Astrocyte of the cerebellum (primary cell): ENCODE data around the gene HEXIM2.

Experiments
- DNase-seq: peaks from one replicate; pipeline ENCODE4 v3.0.0-alpha.2; 2011; ENCODE audit warnings: low read depth
- H3K4me3 ChIP-seq: 2 replicates; pipeline ENCODE4 v1.5.1; 2011; ENCODE audit warnings: mild to moderate bottlenecking, low read depth, low read length, moderate library complexity
- in situ Hi-C: cut with HindIII; loops from 2 replicates; pipeline ENCODE4 v1.10.0; 2017; ENCODE audit warnings: low sequenced_read_pairs
- TF ChIP-seq, protein P1 (sequence below): IDR thresholded peaks from 2 replicates; pipeline ENCODE4 v1.5.1; 2012; ENCODE audit warnings: low read length, low read depth, moderate library complexity, mild to moderate bottlenecking; ENCODE audit errors: missing control alignments

Gene HEXIM2

DNA sequence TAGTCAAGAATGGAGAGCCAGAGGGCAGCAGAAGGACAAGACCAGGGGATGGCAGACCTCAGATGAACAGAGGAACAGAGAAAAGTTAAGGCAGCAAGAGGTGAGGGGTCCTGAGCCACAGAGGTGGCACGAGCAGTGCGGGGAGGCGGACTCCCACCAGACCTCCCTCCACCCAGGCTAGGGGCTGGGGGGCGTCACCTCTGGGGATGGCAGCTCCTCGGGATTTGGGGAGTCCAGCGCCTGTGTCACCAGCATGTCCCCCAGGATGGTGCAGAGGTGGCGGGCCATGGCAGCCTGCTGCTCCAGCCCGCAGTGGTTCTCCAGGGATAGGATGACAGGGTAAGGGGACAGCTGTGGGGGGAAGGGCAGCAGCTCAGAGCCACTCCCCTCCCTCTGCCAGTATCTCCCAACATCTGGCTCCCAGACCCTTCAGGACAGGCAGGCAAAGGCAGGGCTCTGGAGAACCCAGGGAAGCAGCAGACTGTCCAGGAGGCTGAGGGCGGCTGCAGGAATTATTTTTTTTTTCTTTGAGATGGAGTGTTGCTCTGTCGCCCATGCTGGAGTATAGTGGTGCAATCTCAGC, 45.1 kb upstream of the HEXIM2 start:
- H3K4me3 ChIP-seq, result no peak overlapping the region
- DNase-seq, result no peak
- TF ChIP-seq, protein P1, sequence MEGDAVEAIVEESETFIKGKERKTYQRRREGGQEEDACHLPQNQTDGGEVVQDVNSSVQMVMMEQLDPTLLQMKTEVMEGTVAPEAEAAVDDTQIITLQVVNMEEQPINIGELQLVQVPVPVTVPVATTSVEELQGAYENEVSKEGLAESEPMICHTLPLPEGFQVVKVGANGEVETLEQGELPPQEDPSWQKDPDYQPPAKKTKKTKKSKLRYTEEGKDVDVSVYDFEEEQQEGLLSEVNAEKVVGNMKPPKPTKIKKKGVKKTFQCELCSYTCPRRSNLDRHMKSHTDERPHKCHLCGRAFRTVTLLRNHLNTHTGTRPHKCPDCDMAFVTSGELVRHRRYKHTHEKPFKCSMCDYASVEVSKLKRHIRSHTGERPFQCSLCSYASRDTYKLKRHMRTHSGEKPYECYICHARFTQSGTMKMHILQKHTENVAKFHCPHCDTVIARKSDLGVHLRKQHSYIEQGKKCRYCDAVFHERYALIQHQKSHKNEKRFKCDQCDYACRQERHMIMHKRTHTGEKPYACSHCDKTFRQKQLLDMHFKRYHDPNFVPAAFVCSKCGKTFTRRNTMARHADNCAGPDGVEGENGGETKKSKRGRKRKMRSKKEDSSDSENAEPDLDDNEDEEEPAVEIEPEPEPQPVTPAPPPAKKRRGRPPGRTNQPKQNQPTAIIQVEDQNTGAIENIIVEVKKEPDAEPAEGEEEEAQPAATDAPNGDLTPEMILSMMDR, result no peak
- in situ Hi-C loops, result no loop called here

DNA sequence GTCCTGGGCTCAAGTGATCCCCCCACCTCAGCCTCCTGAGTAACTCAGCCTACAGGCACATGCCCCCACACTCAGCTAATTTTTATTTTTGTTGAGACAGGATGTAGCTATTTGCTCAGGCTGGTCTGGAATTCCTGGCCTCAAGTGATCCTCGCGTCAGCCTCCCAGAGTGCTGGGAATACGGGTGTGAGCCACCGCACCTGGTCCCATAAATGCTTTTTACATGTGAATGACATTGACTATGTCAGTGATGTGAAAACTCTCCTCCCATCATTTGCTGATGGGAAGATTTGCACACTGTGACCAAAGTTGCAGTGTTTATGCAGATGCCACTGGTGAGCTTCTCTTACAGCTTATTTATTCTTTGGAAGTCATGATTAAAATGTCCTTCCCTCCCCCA, 44.3 kb upstream of the HEXIM2 start:
- in situ Hi-C loops, result no loop called here
- no peak for DNase-seq
- TF ChIP-seq, protein P1, result no peak
- no peak overlapping the region for H3K4me3 ChIP-seq

DNA sequence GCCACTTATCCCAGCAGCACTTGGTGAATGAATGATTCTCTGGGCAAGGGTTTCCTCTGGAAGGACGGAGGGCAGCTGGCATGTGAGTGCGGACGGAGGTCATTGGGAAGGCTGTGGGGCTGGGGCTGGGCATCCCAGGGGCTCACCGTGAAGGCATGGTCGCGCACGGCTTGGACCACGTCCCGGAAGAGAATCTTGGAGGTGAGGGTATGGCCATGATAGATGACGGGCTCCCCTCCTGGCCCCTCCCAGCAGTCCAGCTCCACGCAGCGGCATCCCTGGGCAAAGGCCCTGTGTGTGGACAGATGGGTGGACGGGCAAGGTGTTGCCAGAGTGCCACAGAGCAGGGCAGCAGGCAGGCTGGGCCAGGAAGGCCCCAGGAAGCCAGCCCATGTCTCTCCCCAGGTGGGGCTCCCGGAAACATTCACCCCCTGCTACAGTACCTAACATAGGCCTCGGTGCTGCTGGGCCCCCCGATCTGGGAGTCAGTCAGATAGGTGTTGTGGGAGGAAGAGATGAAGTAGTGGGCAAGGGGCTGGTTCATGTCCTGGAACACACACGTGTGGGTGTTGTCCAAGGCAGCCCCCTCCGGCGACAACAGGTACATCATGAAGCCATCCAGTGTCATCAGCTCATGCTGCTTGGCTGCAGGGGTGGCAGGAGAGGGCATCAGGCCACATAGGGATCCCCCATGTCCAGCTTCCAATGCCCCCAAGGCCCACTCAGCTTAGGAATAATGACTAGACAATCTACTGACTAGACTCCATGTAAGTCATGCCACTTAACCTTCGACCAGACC, 43.6 kb upstream of the HEXIM2 start:
- TF ChIP-seq, protein P1, result no peak
- in situ Hi-C loops, result no loop called here
- no peak overlapping the region for H3K4me3 ChIP-seq
- no peak for DNase-seq

DNA sequence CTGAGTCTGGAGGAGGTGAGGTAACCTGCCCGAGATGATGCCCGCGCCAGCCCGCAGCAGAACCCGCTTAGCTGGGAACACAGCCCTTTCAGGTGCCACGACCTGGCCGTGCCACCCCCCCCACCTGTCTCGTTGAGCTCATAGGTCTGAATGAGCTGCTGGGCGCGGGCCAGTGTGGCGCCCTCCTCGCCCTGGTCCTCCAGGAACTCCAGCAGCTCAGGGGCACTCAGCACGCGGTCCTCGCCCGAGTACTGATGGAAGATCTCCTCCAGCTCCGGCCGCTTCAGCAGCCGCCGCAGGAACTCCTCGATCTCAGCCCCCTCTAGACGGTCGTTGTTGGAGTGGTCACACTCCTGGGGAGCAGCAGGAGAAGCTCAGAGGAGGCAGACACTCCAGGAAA, 43.0 kb upstream of the HEXIM2 start:
- DNase-seq, result no peak

DNA sequence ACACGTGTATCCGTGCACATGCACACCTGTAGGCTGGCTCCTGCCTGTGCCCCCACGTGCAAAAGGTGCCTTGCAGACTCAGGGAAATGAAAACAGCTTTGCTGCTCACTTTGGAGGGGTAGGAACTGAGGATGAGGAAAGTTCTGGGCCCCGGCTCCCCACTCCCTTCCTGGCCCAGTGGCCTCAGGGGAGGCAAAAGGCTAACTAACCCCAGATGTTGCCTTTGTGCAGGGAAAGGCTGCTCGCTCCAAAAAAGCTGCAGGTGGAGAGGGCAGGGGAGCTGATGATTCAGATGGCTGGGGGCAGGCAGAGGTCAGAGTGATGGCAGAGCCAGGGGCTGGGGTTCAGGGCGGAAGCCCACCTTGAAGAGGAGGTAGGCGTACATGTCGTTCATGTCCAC, 41.7 kb upstream of the HEXIM2 start:
- H3K4me3 ChIP-seq, result no peak overlapping the region
- DNase-seq, result no peak
- in situ Hi-C loops, result no loop called here
- TF ChIP-seq, protein P1, result no peak

More for the DNA sequence above, 43.0 kb upstream of the HEXIM2 start:
- TF ChIP-seq, protein P1, result no peak
- in situ Hi-C loops, result no loop called here
- H3K4me3 ChIP-seq, result no peak overlapping the region

DNA sequence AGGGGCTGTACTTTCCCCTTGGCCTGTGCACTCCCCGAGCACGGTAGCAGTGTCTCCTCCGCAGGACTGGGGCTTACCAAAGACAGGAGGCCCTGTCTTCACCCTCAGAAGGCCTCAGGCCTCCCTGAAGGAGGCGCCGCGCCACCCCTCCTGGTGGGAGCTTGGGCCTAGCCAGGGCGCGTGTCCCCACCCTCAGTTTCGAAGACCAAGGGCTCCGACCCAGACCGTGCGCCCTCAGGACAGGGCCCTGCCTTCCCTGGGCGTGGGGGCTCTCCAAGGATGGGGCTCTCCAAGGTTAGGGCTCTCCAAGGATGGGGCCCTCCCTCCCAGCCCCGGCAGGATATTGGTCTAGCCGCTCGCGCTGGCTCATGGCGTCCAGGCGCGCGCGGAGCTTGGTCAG, 41.1 kb upstream of the HEXIM2 start:
- in situ Hi-C loops, result no loop called here
- no peak for DNase-seq
- TF ChIP-seq, protein P1, result no peak
- H3K4me3 ChIP-seq, result no peak overlapping the region
